H9 (cell line): ENCODE results near the gene DECR2. TPM values are rescaled to one million over a fixed set of nuclear protein-coding genes. Genes with fewer than 3 reads are reported as not detected.
A peak's percentile ranks its signal among the peaks of the same experiment; 100 is the strongest.

Experiments used
- DNase-seq: peaks from one replicate; pipeline ENCODE4 v3.0.0-alpha.2; 2017
- H2AFZ ChIP-seq: one replicate; pipeline ENCODE4 v1.6.1; 2013; ENCODE audit warnings: mild to moderate bottlenecking, low read length, control low read depth, moderate library complexity
- H2AK5ac ChIP-seq: 2 replicates; pipeline ENCODE4 v1.6.1; 2013; ENCODE audit warnings: low read length, control low read depth, mixed read lengths; ENCODE audit not compliant: insufficient read length
- H2BK120ac ChIP-seq: one replicate; pipeline ENCODE4 v1.6.1; 2013; ENCODE audit warnings: low read depth, mild to moderate bottlenecking, low read length, control low read depth, inconsistent platforms; ENCODE audit not compliant: poor library complexity, severe bottlenecking
- H2BK12ac ChIP-seq: 2 replicates; pipeline ENCODE4 v1.6.1; 2013; ENCODE audit warnings: low read length, control low read depth, mixed read lengths, low read depth; ENCODE audit not compliant: insufficient read length
- H2BK15ac ChIP-seq: 2 replicates; pipeline ENCODE4 v1.6.1; 2013; ENCODE audit warnings: low read depth, low read length, control low read depth
- H2BK20ac ChIP-seq: one replicate; pipeline ENCODE4 v1.6.1; 2013; ENCODE audit warnings: low read depth, mild to moderate bottlenecking, low read length, control low read depth, inconsistent platforms; ENCODE audit not compliant: poor library complexity, severe bottlenecking
- H2BK5ac ChIP-seq: 2 replicates; pipeline ENCODE4 v1.6.1; 2013; ENCODE audit warnings: low read length, control low read depth, mixed read lengths; ENCODE audit not compliant: insufficient read length
- H3K14ac ChIP-seq: 2 replicates; pipeline ENCODE4 v1.6.1; 2013; ENCODE audit warnings: low read length, control low read depth; ENCODE audit not compliant: insufficient read depth
- H3K18ac ChIP-seq: 2 replicates; pipeline ENCODE4 v1.6.1; 2013; ENCODE audit warnings: low read depth, mild to moderate bottlenecking, mixed read lengths, low read length, control low read depth; ENCODE audit not compliant: insufficient read length
- H3K23ac ChIP-seq: 2 replicates; pipeline ENCODE4 v1.6.1; 2013; ENCODE audit warnings: low read length, control low read depth, mixed read lengths, low read depth; ENCODE audit not compliant: insufficient read length
- H3K23me2 ChIP-seq: 2 replicates; pipeline ENCODE4 v1.6.1; 2013; ENCODE audit warnings: low read depth, mild to moderate bottlenecking, mixed read lengths, low read length, control low read depth; ENCODE audit not compliant: insufficient read length, poor library complexity, severe bottlenecking
- H3K27ac ChIP-seq: 2 replicates; pipeline ENCODE4 v1.5.1; 2013; ENCODE audit warnings: low read length, control low read depth, mixed read lengths, low read depth; ENCODE audit not compliant: insufficient read length
- H3K27me3 ChIP-seq: 2 replicates; pipeline ENCODE4 v1.6.1; 2013; ENCODE audit warnings: low read length, control low read depth, inconsistent platforms; ENCODE audit not compliant: insufficient read depth
- H3K4ac ChIP-seq: 2 replicates; pipeline ENCODE4 v1.6.1; 2013; ENCODE audit warnings: low read depth, mild to moderate bottlenecking, control low read depth, inconsistent platforms, low read length, moderate library complexity
- H3K4me1 ChIP-seq: 2 replicates; pipeline ENCODE4 v1.6.1; 2013; ENCODE audit warnings: low read length, control low read depth, inconsistent platforms; ENCODE audit not compliant: insufficient read depth
- H3K4me2 ChIP-seq: 2 replicates; pipeline ENCODE4 v1.6.1; 2013; ENCODE audit warnings: low read length, control low read depth, mixed read lengths; ENCODE audit not compliant: insufficient read length, insufficient read depth
- H3K56ac ChIP-seq: 2 replicates; pipeline ENCODE4 v1.6.1; 2013; ENCODE audit warnings: low read depth, mild to moderate bottlenecking, mixed read lengths, low read length, control low read depth; ENCODE audit not compliant: insufficient read length
- H3K79me1 ChIP-seq: 2 replicates; pipeline ENCODE4 v1.6.1; 2013; ENCODE audit warnings: low read depth, mild to moderate bottlenecking, moderate library complexity, low read length, control low read depth, inconsistent platforms; ENCODE audit not compliant: insufficient read depth, poor library complexity, severe bottlenecking
- H3K79me2 ChIP-seq: 2 replicates; pipeline ENCODE4 v1.6.1; 2013; ENCODE audit warnings: low read length, control low read depth, inconsistent platforms; ENCODE audit not compliant: insufficient read depth
- H3K9ac ChIP-seq: 2 replicates; pipeline ENCODE4 v1.6.1; 2013; ENCODE audit warnings: low read length, control low read depth, mixed read lengths; ENCODE audit not compliant: insufficient read length; ENCODE audit errors: extremely low read depth
- H3K9me3 ChIP-seq: one replicate; pipeline ENCODE4 v1.6.1; 2013; ENCODE audit warnings: low read depth, low read length, inconsistent platforms; ENCODE audit not compliant: control insufficient read depth
- H3T11ph ChIP-seq: one replicate; pipeline ENCODE4 v1.6.1; 2013; ENCODE audit warnings: mild to moderate bottlenecking, low read length, control low read depth, inconsistent platforms
- H4K20me1 ChIP-seq: one replicate; pipeline ENCODE4 v1.6.1; 2013; ENCODE audit not compliant: control insufficient read depth, insufficient read length, insufficient read depth
- H4K5ac ChIP-seq: 2 replicates; pipeline ENCODE4 v1.6.1; 2013; ENCODE audit warnings: low read depth, mild to moderate bottlenecking, mixed read lengths, low read length, control low read depth; ENCODE audit not compliant: insufficient read length
- H4K8ac ChIP-seq: replicated peaks from 2 replicates; pipeline ENCODE4 v1.6.1; 2013; ENCODE audit warnings: low read length, control low read depth, mixed read lengths, low read depth; ENCODE audit not compliant: insufficient read length
- H4K91ac ChIP-seq: 2 replicates; pipeline ENCODE4 v1.6.1; 2013; ENCODE audit warnings: low read depth, mild to moderate bottlenecking, moderate library complexity, mixed read lengths, low read length, control low read depth; ENCODE audit not compliant: insufficient read length
- H3K27ac Mint-ChIP-seq, 3 experiments: 2 replicates in 2 of 3; 3 replicates in 1 of 3; pipeline ENCODE4 v1.8.0; 2020 to 2021; ENCODE audit warnings: mixed read lengths in 3 of 3, mild to moderate bottlenecking in 1 of 3, moderate library complexity in 1 of 3
- H3K27me3 Mint-ChIP-seq: 2 replicates; pipeline ENCODE4 v1.8.0; 2021; ENCODE audit warnings: low read depth, mild to moderate bottlenecking, moderate library complexity, mixed read lengths
- H3K36me3 Mint-ChIP-seq, 3 experiments: 2 replicates in 2 of 3; 3 replicates in 1 of 3; pipeline ENCODE4 v1.8.0; 2020 to 2021; ENCODE audit warnings: low read depth in 3 of 3, mixed read lengths in 3 of 3; ENCODE audit not compliant: insufficient read depth in 1 of 3
- H3K4me1 Mint-ChIP-seq, 2 experiments: 2 replicates each; pipeline ENCODE4 v1.8.0; 2020; ENCODE audit warnings: mixed read lengths in 2 of 2
- H3K4me3 Mint-ChIP-seq, 2 experiments: 2 replicates in 1 of 2; 3 replicates in 1 of 2; pipeline ENCODE4 v1.8.0; 2020 to 2021; ENCODE audit warnings: mild to moderate bottlenecking in 2 of 2, mixed read lengths in 2 of 2, moderate library complexity in 1 of 2
- H3K9me3 Mint-ChIP-seq, 2 experiments: 2 replicates in 1 of 2; 3 replicates in 1 of 2; pipeline ENCODE4 v1.8.0; 2020; ENCODE audit warnings: mild to moderate bottlenecking in 2 of 2, mixed read lengths in 2 of 2, moderate library complexity in 1 of 2
- WGBS: extraction: QIAGEN DNeasy Blood & Tissue Kit; methylation state at CpG from one replicate; pipeline ENCODE4 v1.1.7; 2013; ENCODE audit warnings: missing lambda C conversion rate, low lambda C conversion rate, mixed read lengths; ENCODE audit not compliant: insufficient read length; ENCODE audit errors: extremely low coverage; 5-methylcytosine and 5-hydroxymethylcytosine counted together
- total RNA-seq: library from RNA; stranded (reverse); gene quantifications from 2 replicates; pipeline ENCODE4 v1.2.1, GENCODE V29; 2021
- TF ChIP-seq, protein P1 (sequence below): fragments of 200-600 bp; sonication (generic); conservative IDR thresholded peaks from 3 replicates; pipeline ENCODE4 v1.8.0; 2021; ENCODE audit warnings: antibody characterized with exemption, mild to moderate bottlenecking

The DECR2 gene
- total RNA-seq, 1 experiment from 2014 or later, result 39.3 TPM

DNA sequence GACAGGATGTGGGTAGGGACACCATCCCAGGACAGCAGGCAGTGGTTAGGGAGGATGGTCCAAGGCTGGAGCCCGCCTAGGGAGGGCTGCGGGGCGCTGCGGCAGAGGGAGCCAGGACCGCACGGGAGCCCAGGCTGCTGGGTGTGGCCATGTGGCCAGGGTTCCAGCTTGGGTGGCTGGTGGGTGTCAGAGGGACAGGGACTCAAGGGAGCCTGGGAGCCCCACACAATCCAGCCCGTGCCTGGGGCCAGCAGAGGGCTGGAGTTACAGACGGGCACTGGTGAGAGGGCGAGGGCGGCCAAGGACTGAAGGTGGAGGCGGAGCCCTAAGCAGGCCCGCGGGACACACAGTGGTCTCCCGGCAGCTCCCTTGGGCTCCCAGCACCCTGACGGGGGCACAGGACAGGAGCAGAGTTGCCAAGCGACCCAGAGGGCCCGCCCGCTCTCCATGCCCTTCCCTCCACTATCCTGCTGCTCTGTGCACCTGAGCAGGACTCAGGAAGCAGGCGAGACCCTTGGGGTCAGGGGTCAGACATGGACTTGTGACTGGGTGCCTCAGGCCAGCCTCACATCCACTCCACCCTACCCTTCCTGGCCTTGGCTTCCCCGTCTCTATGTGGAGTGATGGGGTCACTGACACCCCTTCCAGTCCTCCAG is 38.4 kb upstream of the DECR2 start:
- Histone ChIP-seq H3K4me2 (no peak overlapping the region), H4K8ac (no peak overlapping the region), H3K56ac (no peak overlapping the region), H3K79me1 (no peaks in the 10 kb centered on the region), H3K27me3 (no peaks in the 10 kb centered on the region), H3K4me1 (no peaks in the 10 kb centered on the region), H3K14ac (no peak overlapping the region; the same call in 1 of the 2 replicates), H3K9ac (no peak overlapping the region), H3T11ph (no peak overlapping the region), H2BK120ac (no peak overlapping the region), H3K9me3 (no peaks in the 10 kb centered on the region), H3K79me2 (no peaks in the 10 kb centered on the region), H3K23ac (no peak overlapping the region), H4K5ac (no peak overlapping the region), H4K91ac (no peak overlapping the region), H3K18ac (no peak overlapping the region), H2AK5ac (no peak overlapping the region), H3K27ac (no peak overlapping the region), H2BK20ac (no peak overlapping the region), H2BK15ac (no peak overlapping the region), H2BK5ac (no peak overlapping the region), H4K20me1 (no peaks in the 10 kb centered on the region), H2BK12ac (no peak overlapping the region), H3K4ac (no peak overlapping the region), H2AFZ (no peak overlapping the region), H3K23me2 (no peaks in the 10 kb centered on the region)
- peaks cover 3 to 19% (median 15%) of the 10 kb centered on the region in 3 experiments; a peak in 6 of 7 replicates for H3K36me3 Mint-ChIP-seq
- H3K27ac Mint-ChIP-seq, result peak overlapping the region in 1 of 3 experiments; percentile 67; a peak in 1 of 7 replicates
- peaks cover 4 to 12% of the 10 kb centered on the region in 2 experiments; a peak in 3 of 4 replicates for H3K4me1 Mint-ChIP-seq
- no CpG with 5 or more reads among the region's 20 CpGs for WGBS
- no peaks in the 10 kb centered on the region for H3K9me3 Mint-ChIP-seq
- DNase-seq, result no peak
- H3K27me3 Mint-ChIP-seq, result peaks cover 9% of the 10 kb centered on the region
- TF ChIP-seq, protein P1, sequence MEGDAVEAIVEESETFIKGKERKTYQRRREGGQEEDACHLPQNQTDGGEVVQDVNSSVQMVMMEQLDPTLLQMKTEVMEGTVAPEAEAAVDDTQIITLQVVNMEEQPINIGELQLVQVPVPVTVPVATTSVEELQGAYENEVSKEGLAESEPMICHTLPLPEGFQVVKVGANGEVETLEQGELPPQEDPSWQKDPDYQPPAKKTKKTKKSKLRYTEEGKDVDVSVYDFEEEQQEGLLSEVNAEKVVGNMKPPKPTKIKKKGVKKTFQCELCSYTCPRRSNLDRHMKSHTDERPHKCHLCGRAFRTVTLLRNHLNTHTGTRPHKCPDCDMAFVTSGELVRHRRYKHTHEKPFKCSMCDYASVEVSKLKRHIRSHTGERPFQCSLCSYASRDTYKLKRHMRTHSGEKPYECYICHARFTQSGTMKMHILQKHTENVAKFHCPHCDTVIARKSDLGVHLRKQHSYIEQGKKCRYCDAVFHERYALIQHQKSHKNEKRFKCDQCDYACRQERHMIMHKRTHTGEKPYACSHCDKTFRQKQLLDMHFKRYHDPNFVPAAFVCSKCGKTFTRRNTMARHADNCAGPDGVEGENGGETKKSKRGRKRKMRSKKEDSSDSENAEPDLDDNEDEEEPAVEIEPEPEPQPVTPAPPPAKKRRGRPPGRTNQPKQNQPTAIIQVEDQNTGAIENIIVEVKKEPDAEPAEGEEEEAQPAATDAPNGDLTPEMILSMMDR, result no peak
- no peak overlapping the region for H3K4me3 Mint-ChIP-seq
